Liver (tissue), 9 donors: ENCODE data around the gene MMEL1. TPM values are rescaled to one million over a fixed set of nuclear protein-coding genes. Genes with fewer than 3 reads are reported as not detected.

Source experiments
- DNase-seq: peaks from one replicate; pipeline ENCODE4 v3.0.0-alpha.2; 2017; ENCODE audit warnings: low spot score
- H3K27ac ChIP-seq, 2 donors: one replicate each; pipeline ENCODE4 v1.7.0; 2013; ENCODE audit warnings: inconsistent platforms in 2 of 2, low read length in 2 of 2, control low read depth in 1 of 2, low read depth in 1 of 2, mild to moderate bottlenecking in 1 of 2
- H3K27me3 ChIP-seq, 4 donors: one replicate each; pipeline versions ENCODE4 v1.6.1 to v1.7.0; 2013; ENCODE audit warnings: low read length in 3 of 4, inconsistent platforms in 1 of 4, mild to moderate bottlenecking in 1 of 4, moderate library complexity in 1 of 4; ENCODE audit not compliant: control insufficient read depth in 4 of 4, insufficient read depth in 4 of 4
- H3K36me3 ChIP-seq, 4 donors: one replicate each; pipeline versions ENCODE4 v1.6.1 to v1.7.0; 2013; ENCODE audit warnings: low read length in 3 of 4, mild to moderate bottlenecking in 3 of 4, low read depth in 1 of 4, moderate library complexity in 1 of 4; ENCODE audit not compliant: control insufficient read depth in 4 of 4, insufficient read depth in 3 of 4
- H3K4me1 ChIP-seq, 4 donors: one replicate each; pipeline versions ENCODE4 v1.6.1 to v1.7.0; 2013; ENCODE audit warnings: low read length in 3 of 4, mild to moderate bottlenecking in 3 of 4, moderate library complexity in 1 of 4; ENCODE audit not compliant: control insufficient read depth in 4 of 4, insufficient read depth in 4 of 4
- H3K4me3 ChIP-seq, 3 donors: one replicate each; pipeline versions ENCODE4 v1.6.1 to v1.7.0; 2013; ENCODE audit warnings: low read length in 3 of 3, control low read depth in 1 of 3, low read depth in 1 of 3, mild to moderate bottlenecking in 1 of 3
- H3K9ac ChIP-seq, 2 donors: one replicate each; pipeline ENCODE4 v1.7.0; 2013; ENCODE audit warnings: low read length in 2 of 2, mild to moderate bottlenecking in 2 of 2, moderate library complexity in 2 of 2, control low read depth in 1 of 2, low read depth in 1 of 2
- H3K9me3 ChIP-seq, 4 donors: one replicate each; pipeline versions ENCODE4 v1.6.1 to v1.7.0; 2013; ENCODE audit warnings: low read length in 3 of 4; ENCODE audit not compliant: control insufficient read depth in 4 of 4
- FOXA2 ChIP-seq: IDR thresholded peaks from 2 replicates; pipeline ENCODE4 v1.6.1; 2016; ENCODE audit warnings: antibody characterized with exemption
- GABPA ChIP-seq, 2 donors: IDR thresholded peaks in 1 of 2; conservative IDR thresholded peaks in 1 of 2; 2 replicates each; pipeline ENCODE4 v1.6.1; 2016; ENCODE audit warnings: antibody characterized with exemption in 2 of 2, mild to moderate bottlenecking in 1 of 2, moderate library complexity in 1 of 2
- HNF4G ChIP-seq: IDR thresholded peaks from 2 replicates; pipeline ENCODE4 v1.6.1; 2016; ENCODE audit warnings: antibody characterized with exemption
- JUND ChIP-seq, 2 donors: IDR thresholded peaks; 2 replicates each; pipeline ENCODE4 v1.6.1; 2016; ENCODE audit warnings: antibody characterized with exemption in 2 of 2
- NR2F2 ChIP-seq: IDR thresholded peaks from 2 replicates; pipeline ENCODE4 v1.6.1; 2016; ENCODE audit warnings: antibody characterized with exemption
- RAD21 ChIP-seq, 2 donors: IDR thresholded peaks; 2 replicates each; pipeline ENCODE4 v1.6.1; 2016; ENCODE audit warnings: antibody characterized with exemption in 2 of 2, mild to moderate bottlenecking in 2 of 2
- REST ChIP-seq: IDR thresholded peaks from 2 replicates; pipeline ENCODE4 v1.6.1; 2016; ENCODE audit warnings: antibody characterized with exemption, mild to moderate bottlenecking
- RXRA ChIP-seq, 2 donors: IDR thresholded peaks; 2 replicates each; pipeline ENCODE4 v1.6.1; 2017 to 2018; ENCODE audit warnings: antibody characterized with exemption in 2 of 2, mild to moderate bottlenecking in 1 of 2
- SP1 ChIP-seq: IDR thresholded peaks from 2 replicates; pipeline ENCODE4 v1.6.1; 2018; ENCODE audit warnings: antibody characterized with exemption, mild to moderate bottlenecking
- TAF1 ChIP-seq: conservative IDR thresholded peaks from 2 replicates; pipeline ENCODE4 v1.6.1; 2016; ENCODE audit warnings: antibody characterized with exemption, mild to moderate bottlenecking
- ZBTB33 ChIP-seq: IDR thresholded peaks from 2 replicates; pipeline ENCODE4 v1.6.1; 2016; ENCODE audit warnings: antibody characterized with exemption
- WGBS: extraction: QIAGEN DNeasy Blood & Tissue Kit; methylation state at CpG from one replicate; pipeline ENCODE4 v1.1.7; 2013; 5-methylcytosine and 5-hydroxymethylcytosine counted together
- polyA plus RNA-seq, 2 donors: library from polyadenylated mRNA; stranded (reverse) in 1 of 2; unstranded in 1 of 2; fragments of 200-250 nt in 1 of 2; fragments of >200 nt in 1 of 2; fragmentation: Nextera tagmentation in 1 of 2; extraction: Ambion mirVana in 1 of 2; gene quantifications; one replicate each; pipeline versions ENCODE4 v1.2.1 to v1.2.3, GENCODE V29; 2013 to 2015
- total RNA-seq, 2 donors: library from RNA; depleted of rRNA; stranded (reverse); fragments of >200 nt; gene quantifications; one replicate each; pipeline ENCODE4 v1.2.3, GENCODE V29; 2014
- donor health status: healthy.
- donor health status: healthy.
- donor health status: healthy.
- donor health status: healthy.
- donor health status: healthy.

MMEL1 gene
- total and polyA plus RNA-seq, 4 donors, result under 0.01 to 0.42 TPM; not detected in 2

DNA sequence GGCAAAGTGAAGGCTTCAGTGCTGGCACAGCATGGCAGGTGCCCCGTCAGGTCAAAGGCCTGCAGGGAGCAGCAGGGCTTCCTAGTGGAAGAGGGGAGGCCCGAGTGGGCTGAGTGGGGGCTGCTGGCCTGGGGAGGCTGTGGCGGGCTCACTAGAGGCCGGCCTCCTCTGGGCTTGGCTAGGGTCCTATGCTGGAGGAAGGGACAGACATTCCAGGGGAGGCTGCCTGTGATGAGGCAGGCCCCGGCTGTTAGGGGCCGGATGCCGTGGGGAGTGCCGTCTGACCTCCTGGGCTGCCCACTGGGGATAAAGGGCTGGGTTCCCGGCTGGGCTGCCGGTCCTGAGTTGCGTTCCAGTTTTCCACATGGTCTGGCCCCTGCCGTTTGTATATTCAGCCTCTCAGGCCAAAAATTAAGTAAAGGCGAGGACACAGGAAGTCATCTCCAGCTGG lies 25.1 kb downstream of the MMEL1 start:
- 84% methylated on average over 13 of the region's 13 CpGs for WGBS
- DNase-seq, result no peak
- no peak overlapping the region for H3K9ac ChIP-seq

GRCh38 chr1:2606881-2607621 lies 25.8 kb downstream of the MMEL1 start:
- WGBS, result 88% methylated on average over 36 of the region's 36 CpGs
- no peak overlapping the region for H3K4me3 ChIP-seq
- H3K9ac ChIP-seq, result no peak overlapping the region
- no peaks in the 10 kb centered on the region for H3K27me3 ChIP-seq
- H3K9me3 ChIP-seq, result no peaks in the 10 kb centered on the region
- no peaks in the 10 kb centered on the region for H3K36me3 ChIP-seq
- no peaks in the 10 kb centered on the region for H3K4me1 ChIP-seq
- no peak for DNase-seq
- no peak for TF ChIP-seq JUND (IDR thresholded peaks at IDR 0.05)
- no peak overlapping the region for H3K27ac ChIP-seq

More for the DNA sequence above, 25.1 kb downstream of the MMEL1 start:
- H3K36me3 ChIP-seq, result no peaks in the 10 kb centered on the region
- no peak overlapping the region for H3K27ac ChIP-seq
- no peaks in the 10 kb centered on the region for H3K4me1 ChIP-seq
- TF ChIP-seq SP1, result no peak
- no peak for TF ChIP-seq TAF1
- TF ChIP-seq FOXA2, result no peak
- no peak for TF ChIP-seq NR2F2
- no peak for TF ChIP-seq GABPA (IDR thresholded peaks at IDR 0.05 in 1 of 2, conservative IDR thresholded peaks at IDR 0.05 in 1 of 2)
- H3K27me3 ChIP-seq, result no peaks in the 10 kb centered on the region
- no peaks in the 10 kb centered on the region for H3K9me3 ChIP-seq
- H3K4me3 ChIP-seq, result no peak overlapping the region

DNA sequence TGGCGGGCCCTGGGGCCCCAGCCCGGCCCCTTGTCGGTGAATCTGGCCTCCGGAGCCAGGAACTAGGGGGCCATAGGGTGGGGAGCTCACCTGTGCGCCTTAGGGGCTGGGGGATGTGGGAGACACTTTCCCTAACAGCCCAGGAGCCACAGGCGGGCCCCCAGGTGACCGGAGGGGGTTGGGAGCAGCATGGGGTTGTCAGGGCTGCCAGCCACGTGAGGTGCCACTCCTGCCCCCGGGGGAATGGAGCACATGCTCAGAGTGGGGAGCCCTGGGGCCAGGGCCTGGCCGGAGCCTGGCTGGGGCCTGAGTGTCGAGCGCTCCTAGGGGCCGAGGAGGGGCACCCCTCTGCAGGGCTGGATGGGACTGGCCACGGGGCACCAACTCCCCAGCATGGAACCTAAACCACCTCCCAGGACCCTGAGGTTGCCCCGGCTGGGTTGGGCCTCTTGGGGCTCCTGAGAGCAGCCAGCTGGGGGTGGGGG lies 26.4 kb downstream of the MMEL1 start:
- no peak for TF ChIP-seq ZBTB33
- TF ChIP-seq FOXA2, result no peak
- TF ChIP-seq RXRA (IDR thresholded peaks at IDR 0.05), result no peak
- no peak for TF ChIP-seq REST
- no peak for TF ChIP-seq GABPA (IDR thresholded peaks at IDR 0.05 in 1 of 2, conservative IDR thresholded peaks at IDR 0.05 in 1 of 2)
- no peak for TF ChIP-seq RAD21 (IDR thresholded peaks at IDR 0.05)
- no peak for TF ChIP-seq HNF4G
- Histone ChIP-seq H3K27ac (no peak overlapping the region), H3K9me3 (no peaks in the 10 kb centered on the region), H3K9ac (no peak overlapping the region), H3K4me3 (no peak overlapping the region), H3K27me3 (no peaks in the 10 kb centered on the region), H3K36me3 (no peaks in the 10 kb centered on the region), H3K4me1 (no peaks in the 10 kb centered on the region)
- 90% methylated on average over 15 of the region's 15 CpGs for WGBS
- DNase-seq, result no peak
